ENCODE results near the gene ITM2C.

DNA sequence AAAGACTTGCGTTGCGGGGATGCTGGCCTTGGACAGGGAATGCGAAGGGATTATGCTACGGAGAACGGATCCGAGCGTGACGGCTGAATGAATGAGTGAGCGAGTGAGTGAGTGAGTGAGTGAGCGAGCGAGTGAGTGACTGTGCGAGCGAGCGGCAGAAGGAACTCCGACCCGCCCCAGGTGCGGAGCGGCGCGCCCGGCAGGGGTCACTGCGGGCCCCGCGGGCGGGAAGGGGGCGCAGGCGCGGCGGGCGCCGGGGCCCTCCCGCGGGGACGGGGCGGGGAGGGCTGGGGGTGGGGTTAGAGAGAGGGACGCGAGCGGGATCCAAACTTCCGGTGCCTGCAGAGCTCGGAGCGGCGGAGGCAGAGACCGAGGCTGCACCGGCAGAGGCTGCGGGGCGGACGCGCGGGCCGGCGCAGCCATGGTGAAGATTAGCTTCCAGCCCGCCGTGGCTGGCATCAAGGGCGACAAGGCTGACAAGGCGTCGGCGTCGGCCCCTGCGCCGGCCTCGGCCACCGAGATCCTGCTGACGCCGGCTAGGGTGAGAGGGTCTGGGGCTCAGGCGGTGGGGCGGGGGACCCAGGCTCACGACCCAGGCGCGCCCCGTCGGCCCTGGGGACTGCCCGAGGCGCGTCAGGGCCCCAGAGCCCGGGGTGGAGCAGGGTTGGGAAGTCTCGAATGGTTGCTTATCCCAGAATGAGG lies at the start of gene ITM2C:
- no peak for TF ChIP-seq POLR2A (IDR thresholded peaks at IDR 0.05; ENCODE audit: low read length)
- no peak for TF ChIP-seq GATA1 (IDR thresholded peaks at IDR 0.05; ENCODE audit: low read depth, low read length)

Measured in erythroblast (primary cell).